Ovary (tissue), 10 donors: ENCODE data around the gene CSMD2. TPM values are rescaled to one million over a fixed set of nuclear protein-coding genes. Genes with fewer than 3 reads are reported as not detected.

ENCODE experiments used
- DNase-seq, 5 donors: peaks; one replicate each; pipeline ENCODE4 v3.0.0-alpha.2; 2019 to 2020
- H3K27ac ChIP-seq, 2 donors: fragments of 200-600 bp; one replicate each; pipeline versions ENCODE4 v1.5.1 to v1.8.0; 2019 to 2022
- H3K27me3 ChIP-seq: fragments of 200-600 bp; one replicate; pipeline ENCODE4 v1.8.0; 2022
- H3K36me3 ChIP-seq: fragments of 200-600 bp; sonication (generic); one replicate; pipeline ENCODE4 v1.5.1; 2019
- H3K4me1 ChIP-seq: one replicate; pipeline ENCODE4 v1.8.1; 2013; ENCODE audit warnings: mild to moderate bottlenecking, moderate library complexity; ENCODE audit not compliant: insufficient read depth
- H3K4me3 ChIP-seq: fragments of 200-600 bp; sonication (generic); one replicate; pipeline ENCODE4 v1.5.1; 2017
- H3K9me3 ChIP-seq, 2 donors: fragments of 200-600 bp in 1 of 2; sonication (generic) in 1 of 2; one replicate each; pipeline versions ENCODE4 v1.5.1 to v1.8.1; 2013 to 2019; ENCODE audit warnings: mild to moderate bottlenecking in 1 of 2, moderate library complexity in 1 of 2
- EP300 ChIP-seq: sonication (generic); formaldehyde crosslinking; IDR thresholded peaks from one replicate; pipeline ENCODE4 v1.6.1; 2017; ENCODE audit warnings: antibody characterized with exemption
- POLR2A ChIP-seq: fragments of 450-650 bp; IDR thresholded peaks from one replicate; pipeline ENCODE4 v1.6.1; 2017; ENCODE audit warnings: antibody characterized with exemption, mild to moderate bottlenecking, moderate library complexity
- WGBS, 3 donors: extraction: QIAGEN DNeasy Blood & Tissue Kit in 1 of 3; methylation state at CpG; one replicate each; pipeline versions ENCODE4 v1.1.5 to v1.1.7; 2013 to 2017; 5-methylcytosine and 5-hydroxymethylcytosine counted together
- intact Hi-C, 4 donors: fragments of 100-400 bp; cut with DNase I; formaldehyde crosslinking; loops; one replicate each; pipeline versions ENCODE4 v1.11.0 to v1.15.1; 2022 to 2023
- long read RNA-seq, 3 donors: library from polyadenylated mRNA in 2 of 3; unstranded in 2 of 3; transcript quantifications; one replicate each; pipeline ENCODE4 v2.0.0 and lab custom pipeline, GENCODE V29; 2021 to 2026
- polyA plus RNA-seq, 2 donors: library from polyadenylated mRNA; stranded (reverse); fragments of 200-250 nt in 1 of 2; fragments of 350-450 nt in 1 of 2; fragmentation: Illumina TruSeq in 1 of 2; extraction: RNeasy Lipid Tissue Mini Kit (QIAGEN cat#74804) in 1 of 2; gene quantifications; one replicate each; pipeline ENCODE4 v1.2.3, GENCODE V29; 2013 to 2014
- total RNA-seq, 7 donors: library from RNA; depleted of rRNA in 2 of 7; stranded (reverse); fragments of >200 nt in 2 of 7; fragmentation: NEBNext Ultra II Directional in 3 of 7; extraction: Animal tissue kit (Norgen Biotek cat#: 25700) in 3 of 7; gene quantifications; one replicate each; pipeline versions ENCODE4 v1.1.0 to v1.2.4, GENCODE V29; 2016 to 2023
- TF ChIP-seq, protein P1 (sequence below), 3 donors: fragments of 450-650 bp in 2 of 3; fragments of 200-600 bp in 1 of 3; IDR thresholded peaks; one replicate each; pipeline versions ENCODE4 v1.5.1 to v1.8.0; 2016 to 2022; ENCODE audit warnings: antibody characterized with exemption in 3 of 3, mild to moderate bottlenecking in 1 of 3
- donor health status: DM: no; HTN: no; CAD: no; lungs with moderate emphysema.
- donor health status: DM: no; HTN: no; CAD: no.
- donor health status: Bipolar disorder and iron deficiency.
- donor health status: DM: yes; HTN: yes; CAD: no.
- donor health status: DM: no; HTN: no; CAD: no.
- donor health status: DM: yes; HTN: yes; CAD: no.

The CSMD2 gene
- total RNA-seq (1 to 10 TPM in 1 of 7 donors, under 1 TPM in 3, not detected in 3; 0.13 to 1.6 (median 0.18) TPM), polyA plus RNA-seq (under 1 TPM; 0.04 to 0.23 TPM)
- long read RNA-seq, donor 1: 0 reads
- long read RNA-seq, donor 2: 0 reads
- long read RNA-seq, donor 3: 0 reads

DNA sequence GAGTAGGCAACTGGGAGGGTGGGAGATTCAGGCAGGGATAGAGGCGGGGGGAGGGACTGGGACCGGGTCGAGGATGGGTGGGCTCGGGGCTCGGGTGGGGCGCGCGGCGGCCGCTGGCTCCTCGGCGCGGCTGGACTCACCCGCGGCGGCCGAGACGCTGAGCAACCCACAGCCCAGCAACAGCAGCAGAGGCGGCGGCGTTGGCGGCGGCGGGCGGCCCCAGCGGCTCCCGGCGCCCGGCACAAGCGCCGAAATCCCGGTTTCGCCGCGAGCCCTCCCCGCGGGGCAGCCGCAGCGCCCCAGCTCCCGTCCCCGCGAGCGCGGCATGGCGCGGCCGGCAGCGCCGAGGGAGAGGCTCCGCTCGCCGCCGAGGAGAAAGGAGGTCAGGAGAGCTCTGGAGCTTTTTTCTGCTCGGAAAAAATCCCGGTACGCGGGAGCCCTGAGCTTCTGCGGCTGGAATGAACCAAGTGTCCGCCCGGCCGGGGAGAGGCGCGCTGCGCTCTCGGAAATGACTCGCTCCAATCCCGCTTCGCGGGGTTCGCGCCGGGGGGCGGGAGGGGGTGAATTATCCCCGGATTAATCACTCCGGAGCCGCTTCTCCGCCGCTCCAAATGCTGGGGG, at the start of gene CSMD2:
CSMD2 (minus strand) TSS at position 460 of the 621 bp plus-strand sequence; CDS start at position 327, 133 bp downstream.
- intact Hi-C loops: no loop called here
- no peak for DNase-seq
- WGBS, 3 donors: 1% methylated on average over 75 to 78 of the region's 78 CpGs

DNA sequence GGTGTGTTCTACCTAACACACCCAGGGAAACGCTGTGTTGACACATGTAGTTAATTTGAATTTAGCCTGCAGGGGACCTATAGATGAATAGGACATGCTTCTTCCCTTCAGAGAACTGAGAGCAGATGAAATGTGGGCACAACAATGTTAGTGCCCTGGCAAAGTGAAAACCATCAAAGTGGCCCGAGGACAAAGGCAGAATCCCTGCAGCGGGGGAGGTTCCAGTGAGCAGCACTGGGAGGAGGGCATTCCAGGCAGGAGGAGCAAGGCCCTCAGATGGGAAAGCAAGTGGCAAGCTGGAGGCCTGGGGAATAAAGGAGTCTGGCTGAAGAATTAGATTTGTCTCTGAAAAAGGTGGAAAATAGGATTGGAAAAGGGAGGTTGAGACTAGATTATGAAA, 48.9 kb upstream of the CSMD2 start:
- no peak overlapping the region for H3K27ac ChIP-seq
- H3K4me3 ChIP-seq: no peak overlapping the region
- intact Hi-C loops: no loop called here

More for the DNA sequence above, at the start of gene CSMD2:
- TF ChIP-seq EP300 (no peak), POLR2A (no peak)
- TF ChIP-seq, protein P1, sequence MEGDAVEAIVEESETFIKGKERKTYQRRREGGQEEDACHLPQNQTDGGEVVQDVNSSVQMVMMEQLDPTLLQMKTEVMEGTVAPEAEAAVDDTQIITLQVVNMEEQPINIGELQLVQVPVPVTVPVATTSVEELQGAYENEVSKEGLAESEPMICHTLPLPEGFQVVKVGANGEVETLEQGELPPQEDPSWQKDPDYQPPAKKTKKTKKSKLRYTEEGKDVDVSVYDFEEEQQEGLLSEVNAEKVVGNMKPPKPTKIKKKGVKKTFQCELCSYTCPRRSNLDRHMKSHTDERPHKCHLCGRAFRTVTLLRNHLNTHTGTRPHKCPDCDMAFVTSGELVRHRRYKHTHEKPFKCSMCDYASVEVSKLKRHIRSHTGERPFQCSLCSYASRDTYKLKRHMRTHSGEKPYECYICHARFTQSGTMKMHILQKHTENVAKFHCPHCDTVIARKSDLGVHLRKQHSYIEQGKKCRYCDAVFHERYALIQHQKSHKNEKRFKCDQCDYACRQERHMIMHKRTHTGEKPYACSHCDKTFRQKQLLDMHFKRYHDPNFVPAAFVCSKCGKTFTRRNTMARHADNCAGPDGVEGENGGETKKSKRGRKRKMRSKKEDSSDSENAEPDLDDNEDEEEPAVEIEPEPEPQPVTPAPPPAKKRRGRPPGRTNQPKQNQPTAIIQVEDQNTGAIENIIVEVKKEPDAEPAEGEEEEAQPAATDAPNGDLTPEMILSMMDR (IDR thresholded peaks at IDR 0.05): no peak
- H3K27ac ChIP-seq: no peak within 1 kb of the TSS
- no peak within 1 kb of the TSS for H3K4me3 ChIP-seq
- H3K27me3 ChIP-seq: no peaks in the 10 kb centered on the region
- H3K9me3 ChIP-seq: no peaks in the 10 kb centered on the region
- H3K36me3 ChIP-seq: no peaks in the 10 kb centered on the region
- H3K4me1 ChIP-seq: peaks cover 5% of the 10 kb centered on the region

DNA sequence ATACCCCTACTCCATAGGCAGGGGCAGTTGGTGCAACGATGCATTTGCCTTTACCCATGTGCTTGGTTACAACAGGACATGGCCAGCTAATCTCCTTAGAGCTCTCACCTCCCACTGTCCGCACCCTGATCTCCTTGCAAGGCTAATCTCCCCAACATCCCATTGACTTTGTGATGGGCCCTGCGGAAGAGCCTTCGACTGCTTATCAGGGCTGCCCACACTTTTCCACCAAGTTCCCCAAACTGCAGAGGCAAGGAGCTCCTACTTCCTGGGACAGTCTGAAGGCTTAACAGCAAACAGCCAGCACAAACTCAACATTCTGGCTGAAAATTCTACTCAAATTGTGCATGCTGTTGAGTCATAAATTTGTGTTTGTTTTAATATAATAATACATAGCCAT, 47.6 kb upstream of the CSMD2 start:
- no peaks in the 10 kb centered on the region for H3K36me3 ChIP-seq
- no peaks in the 10 kb centered on the region for H3K4me1 ChIP-seq
- H3K27ac ChIP-seq: no peak overlapping the region
- no peak overlapping the region for H3K4me3 ChIP-seq
- intact Hi-C loops: no loop called here
- H3K27me3 ChIP-seq: no peaks in the 10 kb centered on the region
- DNase-seq: no peak
- TF ChIP-seq, protein P1 (IDR thresholded peaks at IDR 0.05): no peak
- WGBS, 3 donors: 82 to 85% (median 84%) methylated on average over 4 of the region's 4 CpGs
- H3K9me3 ChIP-seq: no peaks in the 10 kb centered on the region

More for the DNA sequence above, 48.9 kb upstream of the CSMD2 start:
- no peak for TF ChIP-seq EP300
- TF ChIP-seq, protein P1 (IDR thresholded peaks at IDR 0.05): no peak
- TF ChIP-seq POLR2A: no peak
- Histone ChIP-seq H3K36me3 (no peaks in the 10 kb centered on the region), H3K9me3 (no peaks in the 10 kb centered on the region), H3K4me1 (no peaks in the 10 kb centered on the region), H3K27me3 (no peaks in the 10 kb centered on the region)
- WGBS, 3 donors: 38 to 52% (median 42%) methylated on average over 3 of the region's 3 CpGs
- no peak for DNase-seq

DNA sequence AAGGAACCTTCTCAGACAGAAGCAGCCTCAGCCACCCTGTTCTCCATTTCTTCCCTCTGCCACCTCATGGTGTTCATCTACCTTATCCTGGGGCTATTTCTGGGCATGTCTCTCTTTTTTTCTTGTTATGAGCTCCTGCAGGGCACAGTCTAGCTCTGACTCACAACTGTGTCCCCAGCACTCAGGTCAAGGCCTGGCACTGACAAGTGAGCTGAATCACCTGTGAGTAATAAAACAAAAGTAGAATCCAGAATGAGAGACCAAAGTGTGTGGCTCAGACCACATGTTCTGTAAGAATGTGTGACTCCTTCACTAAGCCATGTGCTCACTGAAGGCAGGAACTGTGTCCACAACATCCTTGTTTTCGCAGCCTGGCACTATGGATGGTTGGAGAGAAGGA, 34.9 kb upstream of the CSMD2 start:
- no peaks in the 10 kb centered on the region for H3K27me3 ChIP-seq
- intact Hi-C loops: no loop called here
- no peak for DNase-seq
- H3K36me3 ChIP-seq: no peaks in the 10 kb centered on the region
- H3K4me3 ChIP-seq: no peak overlapping the region
- no peaks in the 10 kb centered on the region for H3K4me1 ChIP-seq
- no peak overlapping the region for H3K27ac ChIP-seq
- H3K9me3 ChIP-seq: no peaks in the 10 kb centered on the region
- TF ChIP-seq, protein P1 (IDR thresholded peaks at IDR 0.05): no peak
- no peak for TF ChIP-seq EP300
- TF ChIP-seq POLR2A: no peak
- 74 to 79% (median 76%) methylated on average over 1 of the region's 1 CpG for WGBS, 3 donors
